ENCODE results near the gene EMP3. TPM values are rescaled to one million over a fixed set of nuclear protein-coding genes. Genes with fewer than 3 reads are reported as not detected.

The EMP3 gene
- polyA plus RNA-seq, 3 donors: 72.4 to 81.9 (median 79.0) TPM

- no peak for DNase-seq (ENCODE audit: low read depth in 3 of 3, low spot score in 2 of 3)
Observed at GRCh38 chr19:48342841-48343540, 17.6 kb downstream of the EMP3 start.

- no peak for DNase-seq (ENCODE audit: low read depth in 3 of 3, low spot score in 2 of 3)
Observed at GRCh38 chr19:48344892-48345291, 19.5 kb downstream of the EMP3 start.

- no peak for DNase-seq (ENCODE audit: low read depth in 3 of 3, low spot score in 2 of 3)
Observed at GRCh38 chr19:48346191-48346590, 20.8 kb downstream of the EMP3 start.

- DNase-seq (ENCODE audit: low read depth in 3 of 3, low spot score in 2 of 3): no peak
Observed at GRCh38 chr19:48348045-48348444, 22.7 kb downstream of the EMP3 start.

GRCh38 chr19:48348737-48349136 is 23.4 kb downstream of the EMP3 start:
- DNase-seq (ENCODE audit: low read depth in 3 of 3, low spot score in 2 of 3): no peak

GRCh38 chr19:48350856-48351255 is 25.5 kb downstream of the EMP3 start:
- no peak for DNase-seq (ENCODE audit: low read depth in 3 of 3, low spot score in 2 of 3)

GRCh38 chr19:48351341-48351752 is 26.0 kb downstream of the EMP3 start:
- no peak for DNase-seq (ENCODE audit: low read depth in 3 of 3, low spot score in 2 of 3)

GRCh38 chr19:48353677-48354076 is 28.3 kb downstream of the EMP3 start:
- no peak for DNase-seq (ENCODE audit: low read depth in 3 of 3, low spot score in 2 of 3)

- no peak for DNase-seq (ENCODE audit: low read depth in 3 of 3, low spot score in 2 of 3)
Observed at GRCh38 chr19:48354332-48354992, 29.1 kb downstream of the EMP3 start.

GRCh38 chr19:48355365-48355954 is 30.1 kb downstream of the EMP3 start:
- no peak for DNase-seq (ENCODE audit: low read depth in 3 of 3, low spot score in 2 of 3)

GRCh38 chr19:48359123-48359522 is 33.8 kb downstream of the EMP3 start:
- no peak for DNase-seq (ENCODE audit: low read depth in 3 of 3, low spot score in 2 of 3)

GRCh38 chr19:48361912-48362311 is 36.6 kb downstream of the EMP3 start:
- DNase-seq (ENCODE audit: low read depth in 3 of 3, low spot score in 2 of 3): no peak

GRCh38 chr19:48362716-48363499 is 37.6 kb downstream of the EMP3 start:
- DNase-seq (ENCODE audit: low read depth in 3 of 3, low spot score in 2 of 3): peak; percentile 80 to 90 (median 83)

- no peak for DNase-seq (ENCODE audit: low read depth in 3 of 3, low spot score in 2 of 3)
Observed at GRCh38 chr19:48363500-48363809, 38.1 kb downstream of the EMP3 start.

GRCh38 chr19:48363810-48364597 is 38.7 kb downstream of the EMP3 start, which contains the start of the genes SYNGR4 and TMEM143:
Gene SYNGR4 (plus strand): TSS chr19:48364367. CDS start chr19:48365843, 1,476 bp downstream.
Gene TMEM143 (minus strand): TSS chr19:48363940. CDS start chr19:48363920, 20 bp downstream.
- DNase-seq (ENCODE audit: low read depth in 3 of 3, low spot score in 2 of 3): peak; percentile 100

GRCh38 chr19:48364598-48365348 is 39.4 kb downstream of the EMP3 start:
- DNase-seq (ENCODE audit: low read depth in 3 of 3, low spot score in 2 of 3): no peak

GRCh38 chr19:48365602-48366001 is 40.2 kb downstream of the EMP3 start:
- no peak for DNase-seq (ENCODE audit: low read depth in 3 of 3, low spot score in 2 of 3)

- no peak for DNase-seq (ENCODE audit: low read depth in 3 of 3, low spot score in 2 of 3)
Observed at GRCh38 chr19:48367855-48368254, 42.5 kb downstream of the EMP3 start.

GRCh38 chr19:48368936-48369335 is 43.6 kb downstream of the EMP3 start:
- DNase-seq (ENCODE audit: low read depth in 3 of 3, low spot score in 2 of 3): no peak

- no peak for DNase-seq (ENCODE audit: low read depth in 3 of 3, low spot score in 2 of 3)
Observed at GRCh38 chr19:48370955-48371354, 45.6 kb downstream of the EMP3 start.

Measured in right renal cortex interstitium (tissue), 3 donors.